IPS DF 6.9 (cell line): Measurements from ENCODE around the gene C5orf46.

ENCODE experiments used
- DNase-seq: peaks from one replicate; pipeline ENCODE4 v3.0.0-alpha.2; 2013; ENCODE audit warnings: low read depth, low spot score
- H3K27ac ChIP-seq: one replicate; pipeline ENCODE4 v1.5.1; 2013; ENCODE audit warnings: low read length, control low read depth
- H3K27me3 ChIP-seq: 2 replicates; pipeline ENCODE4 v1.6.1; 2013; ENCODE audit warnings: mild to moderate bottlenecking, low read length; ENCODE audit not compliant: control insufficient read depth, insufficient read depth
- H3K36me3 ChIP-seq: 2 replicates; pipeline ENCODE4 v1.6.1; 2013; ENCODE audit warnings: low read length; ENCODE audit not compliant: control insufficient read depth, insufficient read depth
- H3K4me1 ChIP-seq: 2 replicates; pipeline ENCODE4 v1.6.1; 2013; ENCODE audit warnings: low read length; ENCODE audit not compliant: control insufficient read depth, insufficient read depth
- H3K4me3 ChIP-seq: 2 replicates; pipeline ENCODE4 v1.5.1; 2013; ENCODE audit warnings: mild to moderate bottlenecking, low read length
- H3K9me3 ChIP-seq: 2 replicates; pipeline ENCODE4 v1.6.1; 2013; ENCODE audit warnings: low read length, inconsistent platforms; ENCODE audit not compliant: control insufficient read depth, insufficient read depth
- WGBS: extraction: QIAGEN DNeasy Blood & Tissue Kit; methylation state at CpG from one replicate; pipeline ENCODE4 v1.1.7; 2013; ENCODE audit warnings: mixed read lengths, missing lambda C conversion rate; ENCODE audit not compliant: insufficient read length, insufficient coverage; 5-methylcytosine and 5-hydroxymethylcytosine counted together

The C5orf46 gene

DNA sequence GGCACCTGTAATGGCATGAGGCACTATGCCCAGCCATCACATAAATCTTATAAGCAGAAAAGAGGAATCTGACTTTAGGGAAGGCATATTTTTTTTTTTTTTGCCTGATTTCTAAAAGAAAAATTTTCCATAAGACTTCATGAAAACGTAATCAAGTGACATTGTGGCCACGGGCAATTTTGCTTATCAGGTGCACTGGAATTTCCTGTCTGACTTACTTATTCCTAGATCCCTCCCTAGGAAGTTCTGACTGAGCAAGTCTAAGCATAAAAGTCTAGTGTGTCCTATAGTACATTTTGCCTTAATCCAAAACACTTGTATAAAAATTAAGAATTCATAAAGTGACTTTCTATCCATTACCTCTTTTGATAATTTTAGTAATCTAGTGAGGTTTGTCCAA, 12.5 kb downstream of the C5orf46 start:
- no peak overlapping the region for H3K4me3 ChIP-seq
- no CpG with 5 or more reads among the region's 2 CpGs for WGBS
- no peaks in the 10 kb centered on the region for H3K36me3 ChIP-seq
- H3K4me1 ChIP-seq: 0 out of 2 replicates have a peak, but pooled peaks cover 1% of the 10 kb centered on the region
- H3K27me3 ChIP-seq: no peaks in the 10 kb centered on the region
- DNase-seq: no peak
- no peak overlapping the region for H3K27ac ChIP-seq
- no peaks in the 10 kb centered on the region for H3K9me3 ChIP-seq

GRCh38 chr5:147892696-147893296, 13.5 kb downstream of the C5orf46 start:
- H3K9me3 ChIP-seq: no peaks in the 10 kb centered on the region
- H3K4me3 ChIP-seq: no peak overlapping the region
- 0 out of 2 replicates have a peak, but pooled peaks cover 1% of the 10 kb centered on the region for H3K4me1 ChIP-seq
- DNase-seq: no peak
- H3K36me3 ChIP-seq: no peaks in the 10 kb centered on the region
- H3K27ac ChIP-seq: no peak overlapping the region
- no peaks in the 10 kb centered on the region for H3K27me3 ChIP-seq
- no CpG with 5 or more reads among the region's 3 CpGs for WGBS

DNA sequence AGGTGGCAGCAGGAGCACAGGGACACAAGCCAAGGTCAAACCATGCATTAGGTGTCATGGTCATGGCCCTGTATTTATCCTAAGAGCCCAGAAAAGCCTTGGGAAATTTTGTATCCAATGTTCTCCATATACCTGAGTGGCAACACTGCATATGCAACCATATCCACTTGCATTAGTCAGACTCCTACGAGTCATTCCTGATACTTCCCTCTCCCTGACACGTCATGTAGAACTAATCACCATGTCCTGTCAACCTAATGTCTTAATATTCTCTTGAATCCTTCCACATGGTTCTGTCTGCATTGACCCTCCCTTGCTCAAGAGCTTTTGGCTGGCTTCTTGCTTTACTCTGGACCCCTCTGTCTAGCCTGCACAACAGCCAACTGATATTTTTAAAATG, 18.4 kb downstream of the C5orf46 start:
- WGBS: no CpG with 5 or more reads among the region's 2 CpGs
- no peaks in the 10 kb centered on the region for H3K36me3 ChIP-seq
- H3K4me3 ChIP-seq: no peak overlapping the region
- peaks cover 3% of the 10 kb centered on the region; the same call in 1 of the 2 replicates for H3K4me1 ChIP-seq
- no peak for DNase-seq
- H3K9me3 ChIP-seq: no peaks in the 10 kb centered on the region
- H3K27ac ChIP-seq: no peak overlapping the region
- H3K27me3 ChIP-seq: no peaks in the 10 kb centered on the region

- H3K4me3 ChIP-seq: no peak overlapping the region
- H3K27ac ChIP-seq: no peak overlapping the region
- peaks cover 2% of the 10 kb centered on the region; the same call in 1 of the 2 replicates for H3K4me1 ChIP-seq
- no peaks in the 10 kb centered on the region for H3K36me3 ChIP-seq
- H3K27me3 ChIP-seq: no peaks in the 10 kb centered on the region
- no peaks in the 10 kb centered on the region for H3K9me3 ChIP-seq
- WGBS: no CpG with 5 or more reads among the region's 3 CpGs
- no peak for DNase-seq
Observed at GRCh38 chr5:147887026-147887627, 19.2 kb downstream of the C5orf46 start.

DNA sequence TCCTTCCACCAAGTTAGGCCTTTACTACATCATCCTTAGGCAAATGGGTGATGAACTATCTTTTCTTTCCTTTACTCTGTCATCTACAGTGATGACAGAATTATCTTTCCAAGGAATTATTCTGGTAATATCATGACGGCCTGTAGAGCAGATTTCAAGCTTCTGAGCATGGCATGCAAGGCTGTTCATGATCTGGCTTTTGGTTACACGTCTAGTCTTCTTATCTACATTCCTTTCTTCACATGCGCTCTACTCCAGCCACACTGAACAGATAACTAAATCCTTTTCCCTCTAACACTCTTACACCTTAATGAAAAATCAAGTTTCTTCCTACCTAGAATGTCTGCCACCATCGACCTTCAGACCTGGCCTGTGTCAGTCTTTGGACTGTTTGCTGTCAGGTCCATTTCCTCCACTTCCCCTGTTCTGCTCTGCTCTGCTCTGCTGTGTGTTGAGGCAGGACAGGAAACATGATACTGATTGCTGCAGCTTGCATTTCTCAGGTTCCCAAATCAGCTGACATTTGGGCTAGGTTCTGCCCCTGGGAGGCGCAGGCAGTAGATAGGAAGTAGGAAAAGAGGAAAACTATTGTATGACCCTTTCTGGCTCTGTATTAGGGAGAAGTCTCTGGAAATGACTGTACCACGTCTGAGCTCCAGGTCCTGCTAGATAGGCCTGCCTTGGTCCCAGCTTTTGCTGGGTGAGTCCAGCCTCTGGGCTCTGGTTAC, 23.6 kb downstream of the C5orf46 start:
- no peaks in the 10 kb centered on the region for H3K36me3 ChIP-seq
- no peak for DNase-seq
- no peaks in the 10 kb centered on the region for H3K9me3 ChIP-seq
- H3K4me3 ChIP-seq: no peak overlapping the region
- H3K27ac ChIP-seq: no peak overlapping the region
- peaks cover 2% of the 10 kb centered on the region; the same call in 1 of the 2 replicates for H3K4me1 ChIP-seq
- no peaks in the 10 kb centered on the region for H3K27me3 ChIP-seq
- 100% methylated on average over 1 of the region's 6 CpGs for WGBS

DNA sequence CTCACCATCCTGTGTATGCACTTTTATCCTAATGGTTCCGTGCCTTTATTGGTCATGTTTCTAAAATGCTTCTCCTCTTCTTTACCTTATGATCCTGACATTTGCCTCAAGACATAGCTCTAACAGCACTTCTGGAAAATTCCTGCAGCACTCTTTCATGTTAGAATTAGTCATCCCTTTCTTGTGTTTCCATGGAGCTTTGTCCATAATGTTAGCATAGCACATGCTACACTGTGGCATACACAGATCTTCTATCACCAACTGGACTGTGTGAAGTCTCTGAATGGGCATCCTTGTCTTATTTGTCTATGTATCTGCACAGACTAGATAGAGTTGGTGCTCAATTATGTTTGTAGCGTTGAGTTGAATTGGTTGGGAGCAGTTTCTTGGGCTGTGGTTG, 25.9 kb downstream of the C5orf46 start:
- WGBS: no CpG with 5 or more reads among the region's 2 CpGs

GRCh38 chr5:147879784-147880183, 26.6 kb downstream of the C5orf46 start:
- Histone ChIP-seq H3K4me3 (no peak overlapping the region), H3K9me3 (no peaks in the 10 kb centered on the region), H3K27ac (no peak overlapping the region), H3K36me3 (no peaks in the 10 kb centered on the region; the same call in 1 of the 2 replicates), H3K27me3 (no peaks in the 10 kb centered on the region), H3K4me1 (peaks cover 8% of the 10 kb centered on the region; the same call in 1 of the 2 replicates)
- DNase-seq: no peak
- WGBS: no CpG with 5 or more reads among the region's 3 CpGs

More for the DNA sequence above, 25.9 kb downstream of the C5orf46 start:
- Histone ChIP-seq H3K27me3 (no peaks in the 10 kb centered on the region), H3K9me3 (no peaks in the 10 kb centered on the region), H3K36me3 (no peaks in the 10 kb centered on the region; the same call in 1 of the 2 replicates), H3K4me3 (no peak overlapping the region), H3K27ac (no peak overlapping the region), H3K4me1 (peaks cover 6% of the 10 kb centered on the region; the same call in 1 of the 2 replicates)
- DNase-seq: no peak

DNA sequence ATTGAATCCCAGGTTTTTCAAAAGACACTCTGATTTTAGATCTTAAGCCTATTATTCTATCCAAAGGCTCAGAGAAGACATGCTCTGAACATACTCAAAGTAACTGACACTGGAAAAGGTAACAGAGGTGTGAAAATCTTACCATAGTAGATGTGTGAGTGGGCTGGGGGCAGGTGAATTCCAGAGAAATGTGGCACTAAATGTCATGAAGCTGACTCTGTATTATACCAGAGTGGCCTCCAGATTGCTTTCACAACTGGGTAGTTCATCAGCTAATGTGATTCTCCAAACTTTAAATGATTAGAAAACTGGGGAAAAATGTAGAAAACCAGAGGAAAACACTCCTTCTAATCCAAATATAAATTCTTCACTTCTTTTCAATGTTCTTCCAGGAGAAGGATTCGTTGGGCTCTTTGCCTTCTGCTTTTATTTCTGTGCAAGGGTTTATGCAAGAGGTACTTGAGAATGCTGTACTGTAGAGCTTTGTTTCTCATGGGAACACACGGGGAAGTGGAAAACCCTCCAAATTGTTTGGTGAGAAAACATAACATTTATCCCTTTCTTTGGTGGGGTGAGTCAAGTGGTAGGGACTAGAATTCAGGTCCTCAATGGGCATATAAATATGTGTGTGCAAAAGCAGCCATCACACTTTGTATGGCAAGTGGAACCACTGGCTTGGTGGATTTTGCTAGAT, 28.1 kb downstream of the C5orf46 start, which contains the start of gene SCGB3A2:
Gene SCGB3A2, plus strand, starts transcription at position 646 of the 694 bp plus-strand sequence. CDS start 93 bp downstream, outside the sequence.
- no peaks in the 10 kb centered on the region for H3K27me3 ChIP-seq
- WGBS: no CpG with 5 or more reads among the region's 2 CpGs
- H3K4me1 ChIP-seq: peaks cover 11% of the 10 kb centered on the region; the same call in 1 of the 2 replicates
- DNase-seq: no peak
- H3K27ac ChIP-seq: no peak within 1 kb of the TSS
- H3K36me3 ChIP-seq: no peaks in the 10 kb centered on the region; the same call in 1 of the 2 replicates
- no peaks in the 10 kb centered on the region for H3K9me3 ChIP-seq
- H3K4me3 ChIP-seq: no peak within 1 kb of the TSS

DNA sequence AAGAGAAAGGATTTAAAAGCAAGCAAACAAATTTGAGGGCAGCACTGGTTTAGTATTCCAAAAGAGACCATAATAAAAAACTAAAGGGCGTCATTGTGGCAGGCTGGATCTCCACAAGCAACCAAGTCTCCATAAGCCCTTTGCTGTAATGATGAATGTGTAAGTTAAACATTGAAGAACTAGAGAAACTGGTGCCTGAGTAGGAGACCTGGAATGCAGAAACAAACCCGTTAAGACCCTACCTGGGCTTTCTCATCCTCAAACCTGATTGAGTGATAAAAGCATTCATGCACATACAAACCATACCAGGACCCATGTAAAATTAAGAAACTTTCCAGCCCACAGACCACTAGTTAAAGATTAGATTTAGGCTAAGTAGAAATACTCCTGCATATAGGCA, 29.7 kb downstream of the C5orf46 start:
- Histone ChIP-seq H3K9me3 (no peaks in the 10 kb centered on the region), H3K36me3 (peaks cover 3% of the 10 kb centered on the region; the same call in 1 of the 2 replicates), H3K27me3 (no peaks in the 10 kb centered on the region), H3K4me3 (no peak overlapping the region), H3K27ac (no peak overlapping the region), H3K4me1 (peaks cover 8% of the 10 kb centered on the region; the same call in 1 of the 2 replicates)
- no CpG with 5 or more reads among the region's 2 CpGs for WGBS
- DNase-seq: no peak

- no peaks in the 10 kb centered on the region for H3K27me3 ChIP-seq
- H3K36me3 ChIP-seq: peaks cover 4% of the 10 kb centered on the region; the same call in 1 of the 2 replicates
- peaks cover 8% of the 10 kb centered on the region; the same call in 1 of the 2 replicates for H3K4me1 ChIP-seq
- no peak for DNase-seq
- no peak overlapping the region for H3K27ac ChIP-seq
- no peak overlapping the region for H3K4me3 ChIP-seq
- no peaks in the 10 kb centered on the region for H3K9me3 ChIP-seq
Observed at GRCh38 chr5:147876141-147876540, 30.2 kb downstream of the C5orf46 start.
